CD4-positive, alpha-beta T cell treated with Interleukin-15 for 1 hour (primary cell): ENCODE results near the gene SCRG1.

Experiments
- DNase-seq: peaks from one replicate; pipeline ENCODE4 v3.0.0-alpha.2; 2020

SCRG1 gene

DNA sequence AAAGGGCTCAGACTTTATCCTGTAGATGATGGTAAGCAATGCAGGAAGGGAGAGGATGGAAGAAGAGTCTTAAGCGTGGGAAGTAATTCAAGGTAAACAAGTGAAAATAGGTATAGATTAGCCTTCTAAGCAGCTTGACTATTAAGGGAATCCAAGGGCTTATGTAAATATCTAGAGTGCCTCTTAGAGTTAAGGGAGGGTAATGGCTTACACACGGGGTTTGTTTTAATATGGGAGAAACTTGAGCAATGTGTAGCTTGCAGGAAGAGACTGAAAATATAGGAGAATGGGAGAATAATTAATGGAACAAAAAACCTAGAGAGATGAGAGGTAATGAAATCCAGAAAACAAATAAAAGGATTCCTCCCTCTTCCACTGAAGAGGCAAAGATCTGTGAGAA is 41.0 kb downstream of the SCRG1 start:
- DNase-seq: no peak

DNA sequence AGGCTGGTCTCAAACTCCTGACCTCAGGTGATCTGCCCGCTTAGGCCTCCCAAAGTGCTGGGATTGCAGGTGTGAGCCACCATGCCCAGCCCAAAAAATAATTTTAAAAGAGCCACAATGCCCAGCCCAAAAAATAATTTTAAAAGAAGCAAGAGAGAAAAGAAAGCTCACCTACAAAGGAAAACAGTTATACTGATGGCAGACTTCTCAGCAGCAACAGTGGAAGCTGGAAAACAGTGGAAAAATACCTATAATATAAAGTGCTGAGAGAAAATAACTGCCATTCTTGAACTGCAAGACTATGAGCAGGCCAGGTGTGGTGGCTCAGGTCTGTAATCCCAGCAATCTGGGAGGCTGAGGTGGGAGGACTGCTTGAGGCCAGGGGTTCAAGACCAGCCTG is 51.4 kb downstream of the SCRG1 start:
- no peak for DNase-seq

DNA sequence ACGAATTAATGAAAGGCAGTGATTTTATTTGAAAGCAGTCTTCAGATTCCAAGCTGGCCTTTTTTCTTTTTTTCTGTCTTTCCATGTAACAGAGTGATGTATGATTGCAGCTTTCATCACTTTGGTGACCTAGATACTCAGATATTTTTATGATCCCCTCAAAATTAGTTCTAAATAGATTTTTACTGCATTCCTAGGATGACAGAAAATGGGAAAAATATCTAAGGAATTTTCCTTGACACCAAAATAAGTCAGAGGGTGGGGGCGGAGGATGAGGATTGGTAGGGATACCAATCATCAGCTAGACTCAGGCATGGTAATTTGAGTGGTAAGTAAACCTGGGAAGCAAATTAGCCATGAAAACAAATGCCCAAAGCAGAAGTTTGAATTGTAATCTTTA is 52.8 kb downstream of the SCRG1 start:
- DNase-seq: no peak

DNA sequence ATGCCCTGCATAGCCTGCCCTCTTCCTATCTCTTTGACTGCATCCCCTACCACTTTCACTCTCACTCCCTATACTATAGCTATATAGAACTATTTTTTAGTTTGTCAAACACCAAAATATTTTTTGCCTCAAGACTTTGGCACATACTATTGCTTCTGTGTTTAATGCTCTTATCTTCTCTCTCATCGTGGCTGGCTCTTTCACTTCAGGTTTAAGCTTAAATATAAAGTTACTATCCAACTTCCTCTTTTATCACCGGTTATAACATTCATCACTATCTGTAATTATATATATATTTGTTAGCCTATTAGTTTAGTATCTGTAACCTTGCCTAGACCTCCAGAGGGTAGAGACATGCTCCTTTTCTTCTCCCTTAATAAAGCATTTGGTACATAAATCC is 53.3 kb downstream of the SCRG1 start:
- no peak for DNase-seq

DNA sequence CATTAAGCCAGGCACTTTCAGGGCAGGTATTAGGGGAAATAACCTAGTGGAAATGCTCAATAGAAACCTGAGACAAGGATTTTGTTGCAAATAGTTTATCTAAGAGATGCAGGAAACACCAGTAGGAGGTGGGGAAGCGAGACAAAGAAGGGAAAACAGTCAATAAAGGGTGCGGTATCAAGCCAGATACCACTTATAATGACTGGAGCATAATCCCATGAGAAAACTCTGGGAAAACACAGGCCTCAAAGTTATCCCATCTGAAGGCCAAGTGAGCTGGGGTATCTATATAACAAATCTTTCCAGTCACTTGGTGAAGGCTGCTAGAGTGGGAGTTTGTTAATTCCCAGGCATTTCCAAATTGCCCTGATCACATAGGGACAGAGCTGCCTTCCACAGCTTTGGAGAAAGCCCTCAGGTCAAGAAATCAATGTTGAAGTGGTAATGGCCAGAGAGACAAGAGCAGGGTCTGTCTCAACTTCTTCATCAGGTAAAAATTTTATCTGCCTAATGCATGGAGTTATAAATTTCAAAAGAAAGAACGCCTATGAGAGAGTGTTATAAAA is 55.0 kb downstream of the SCRG1 start:
- DNase-seq: no peak

DNA sequence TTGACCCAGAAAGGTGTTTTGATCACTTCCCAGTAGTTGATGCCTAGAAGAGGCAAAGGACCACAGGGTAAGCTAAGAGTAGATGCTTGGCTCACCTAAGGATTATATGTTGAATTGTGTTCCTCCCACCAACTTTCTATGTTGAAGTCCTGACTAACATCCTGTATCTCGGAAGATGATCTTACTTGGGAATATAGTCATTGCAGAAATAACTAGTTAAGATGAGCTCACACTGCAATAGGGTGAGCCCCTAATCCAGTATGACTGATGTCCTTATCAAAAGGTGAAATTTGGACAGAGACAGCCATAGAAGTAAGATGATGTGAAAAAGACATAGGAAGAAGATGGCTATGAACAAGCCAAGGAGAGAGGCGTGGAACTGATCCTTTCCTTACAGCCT is 61.5 kb downstream of the SCRG1 start:
- no peak for DNase-seq

DNA sequence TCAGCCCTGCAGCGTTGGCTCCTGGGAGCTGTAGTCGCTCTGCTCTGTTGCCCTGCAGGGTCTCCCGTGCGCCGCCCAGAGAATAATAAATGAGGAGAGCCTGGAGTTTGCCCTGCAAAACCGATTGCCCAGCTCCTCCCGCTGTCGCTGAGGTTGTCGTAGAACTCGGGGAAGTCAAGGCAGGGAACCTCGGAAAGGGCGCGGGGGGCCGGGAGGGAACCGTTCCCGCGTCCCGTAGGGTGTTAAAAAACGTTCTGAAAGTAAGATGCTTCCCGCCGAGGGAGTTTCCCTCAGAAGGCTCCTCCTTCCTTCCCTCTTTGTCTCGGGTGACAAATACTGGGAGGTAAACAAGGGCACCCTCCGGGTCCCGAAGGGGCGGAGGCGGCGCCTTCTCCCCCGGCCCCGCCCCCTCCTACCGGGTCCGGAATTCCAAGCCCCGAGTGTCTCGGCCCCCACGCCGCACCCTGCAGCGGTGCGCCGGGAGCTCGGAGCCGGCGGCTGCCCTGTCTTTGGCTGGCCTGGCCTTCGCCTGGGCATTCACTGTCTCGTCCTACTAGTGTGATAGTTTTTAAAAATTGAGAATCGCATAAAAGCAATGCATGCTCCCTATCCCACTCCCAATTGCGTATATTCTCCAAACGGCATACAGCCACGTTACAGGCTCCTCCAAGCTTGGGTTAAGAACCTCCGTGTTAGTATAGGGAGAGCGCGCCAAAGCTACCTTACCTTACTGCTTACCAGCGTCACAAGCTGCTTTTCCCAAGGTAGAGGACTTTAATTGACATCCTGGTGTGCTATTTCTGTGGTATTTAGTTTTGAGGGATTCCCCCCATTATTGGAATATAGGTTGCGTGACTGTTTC is 63.8 kb downstream of the SCRG1 start:
- DNase-seq: peak; percentile 35
